ENCODE results near the gene MAPK11. TPM values are rescaled to one million over a fixed set of nuclear protein-coding genes. Genes with fewer than 3 reads are reported as not detected.

The MAPK11 gene
- total RNA-seq, 1 experiment from 2014 or later = 5.5 TPM

DNA sequence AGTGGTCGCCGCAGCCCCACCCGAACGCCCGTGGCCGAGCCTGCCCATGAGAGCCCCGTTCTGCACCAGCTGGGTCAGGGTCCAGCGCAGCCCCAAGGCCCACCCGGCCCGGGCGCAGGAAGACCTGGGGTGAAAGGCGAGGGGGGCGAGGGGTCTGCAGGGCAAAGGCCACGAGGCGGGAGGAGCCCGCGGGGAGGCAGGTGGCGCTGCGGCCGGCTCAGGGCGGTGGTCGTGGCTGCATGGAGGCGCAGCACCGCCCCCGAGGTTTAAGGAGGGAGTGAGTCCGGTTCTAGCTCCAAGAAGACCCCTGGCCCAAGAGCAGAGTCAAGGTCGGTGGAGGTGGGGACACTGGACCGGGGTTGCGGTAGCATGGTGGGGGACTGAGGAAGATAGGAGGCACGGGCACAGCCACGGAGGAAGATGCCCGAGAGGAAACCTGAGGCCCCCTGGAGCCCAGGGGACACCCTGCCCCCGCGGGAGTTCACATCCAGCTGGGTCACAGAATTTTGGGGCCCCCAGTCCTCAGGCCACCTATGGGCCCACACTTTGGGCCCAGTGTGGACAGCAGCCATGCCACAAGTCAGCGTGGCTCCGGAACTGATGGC lies 18.6 kb downstream of the MAPK11 start:
- Histone ChIP-seq H3K79me2 (ENCODE audit: low read depth) (peaks cover 30% of the 10 kb centered on the region), H3K9me3 (ENCODE audit: insufficient read depth, low read depth) (no peaks in the 10 kb centered on the region), H3K36me3 (ENCODE audit: low read depth) (0 out of 2 replicates have a peak, but pooled peaks cover 19% of the 10 kb centered on the region), H4K20me1 (ENCODE audit: insufficient read depth) (peaks cover 33% of the 10 kb centered on the region), H2AFZ (no peak overlapping the region), H3K9me2 (ENCODE audit: insufficient read depth) (no peaks in the 10 kb centered on the region), H3K4me3 (peak overlapping the region; percentile 84), H3K27me3 (ENCODE audit: insufficient read depth, low read depth) (no peaks in the 10 kb centered on the region), H3K27ac (no peak overlapping the region), H3F3A (ENCODE audit: insufficient read depth, low read depth) (peaks cover 56% of the 10 kb centered on the region), H3K4me1 (replicated peaks; ENCODE audit: insufficient read depth) (peaks cover 14% of the 10 kb centered on the region), H3K4me2 (peak overlapping the region; percentile 92)
- no peak for TF ChIP-seq EZH2 (IDR thresholded peaks at IDR 0.05; ENCODE audit: low read depth)
- TF ChIP-seq, protein P1, sequence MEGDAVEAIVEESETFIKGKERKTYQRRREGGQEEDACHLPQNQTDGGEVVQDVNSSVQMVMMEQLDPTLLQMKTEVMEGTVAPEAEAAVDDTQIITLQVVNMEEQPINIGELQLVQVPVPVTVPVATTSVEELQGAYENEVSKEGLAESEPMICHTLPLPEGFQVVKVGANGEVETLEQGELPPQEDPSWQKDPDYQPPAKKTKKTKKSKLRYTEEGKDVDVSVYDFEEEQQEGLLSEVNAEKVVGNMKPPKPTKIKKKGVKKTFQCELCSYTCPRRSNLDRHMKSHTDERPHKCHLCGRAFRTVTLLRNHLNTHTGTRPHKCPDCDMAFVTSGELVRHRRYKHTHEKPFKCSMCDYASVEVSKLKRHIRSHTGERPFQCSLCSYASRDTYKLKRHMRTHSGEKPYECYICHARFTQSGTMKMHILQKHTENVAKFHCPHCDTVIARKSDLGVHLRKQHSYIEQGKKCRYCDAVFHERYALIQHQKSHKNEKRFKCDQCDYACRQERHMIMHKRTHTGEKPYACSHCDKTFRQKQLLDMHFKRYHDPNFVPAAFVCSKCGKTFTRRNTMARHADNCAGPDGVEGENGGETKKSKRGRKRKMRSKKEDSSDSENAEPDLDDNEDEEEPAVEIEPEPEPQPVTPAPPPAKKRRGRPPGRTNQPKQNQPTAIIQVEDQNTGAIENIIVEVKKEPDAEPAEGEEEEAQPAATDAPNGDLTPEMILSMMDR (conservative IDR thresholded peaks at IDR 0.05) = no peak
- no TSS peak for BruUV-seq (replicated peaks)
- POLR2A ChIA-PET (ENCODE audit: unreplicated experiment) = interaction anchor here (0.5 to 0.7 kb wide), 2 partner anchors 288 to 292 kb away, joined by 4 read pairs; no protein-coding TSS in a partner anchor
- intact Hi-C loops (cut with micrococcal nuclease; ENCODE audit: unreplicated experiment) = loop anchor here (1.0 to 5.0 kb wide), 3 partner anchors 75 to 371 kb away; partner anchors contain the start of gene DENND6B
- CTCF ChIA-PET = no interaction called here
- DNase-seq = no peak

DNA sequence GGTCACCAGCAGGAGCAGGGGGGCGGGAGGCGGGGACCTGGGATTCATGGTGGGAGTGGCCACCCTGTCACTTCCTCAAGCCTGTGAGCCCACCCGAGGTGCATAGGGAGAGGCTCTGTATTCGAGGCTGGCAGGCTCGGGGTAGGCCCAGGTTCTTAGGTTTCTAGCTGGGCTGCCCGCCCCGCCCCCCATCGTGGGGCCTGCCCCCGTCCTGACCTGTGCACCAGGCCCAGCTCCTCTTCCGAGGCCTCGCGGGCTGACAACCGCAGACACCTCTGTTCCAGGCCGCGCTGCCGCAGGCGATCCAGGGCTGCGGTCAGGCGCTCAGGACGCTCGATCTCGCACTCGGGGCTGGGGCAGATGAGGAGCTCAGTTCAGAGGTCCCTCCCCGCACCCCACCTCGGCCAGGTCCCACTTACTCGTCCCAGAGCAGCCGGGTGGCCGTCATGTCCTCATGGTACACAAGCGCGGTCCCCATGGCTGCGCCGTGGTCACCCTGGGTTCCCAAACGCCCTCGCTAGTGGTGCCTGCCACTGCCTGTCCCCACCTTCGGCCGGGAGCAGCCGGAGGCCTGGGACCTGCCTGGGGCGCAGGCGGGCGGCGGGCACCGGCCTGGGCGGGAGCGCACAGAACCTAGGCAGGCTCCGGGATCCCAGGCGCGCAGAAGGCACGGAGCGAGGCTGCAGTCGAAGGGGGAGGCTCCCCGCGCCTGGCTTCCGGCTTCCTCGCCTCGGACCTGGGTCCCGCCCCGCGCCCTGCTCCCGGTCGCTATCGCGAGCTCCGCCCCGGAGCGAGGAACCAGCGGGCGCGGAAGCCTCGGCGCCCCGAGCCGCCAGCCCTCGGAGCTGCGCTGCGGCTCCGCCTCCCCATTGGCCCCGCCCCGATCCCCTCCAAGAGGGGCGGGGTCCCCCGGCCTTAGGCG lies 19.4 kb downstream of the MAPK11 start, which contains the start of gene HDAC10:
HDAC10 (minus strand) TSS at position 711 of the 922 bp plus-strand sequence; CDS start at position 478, 233 bp downstream.
- POLR2A ChIA-PET (ENCODE audit: unreplicated experiment) = interaction anchor here (0.5 to 0.7 kb wide), 3 partner anchors 53 to 291 kb away, joined by 3 to 4 read pairs (median 4); no protein-coding TSS in a partner anchor
- CTCF ChIA-PET = interaction anchor here (0.6 to 0.7 kb wide), 2 partner anchors 324 to 370 kb away, joined by 3 to 12 read pairs; no protein-coding TSS in a partner anchor
- H3K27ac ChIP-seq = peak within 1 kb of the TSS; percentile 37
- H2AFZ ChIP-seq = peak within 1 kb of the TSS; percentile 84
- H3K36me3 ChIP-seq (ENCODE audit: low read depth) = 0 out of 2 replicates have a peak, but pooled peaks cover 18% of the 10 kb centered on the region
- peaks cover 38% of the 10 kb centered on the region for H3K79me2 ChIP-seq (ENCODE audit: low read depth)
- no peaks in the 10 kb centered on the region for H3K9me2 ChIP-seq (ENCODE audit: insufficient read depth)
- intact Hi-C loops (cut with micrococcal nuclease; ENCODE audit: unreplicated experiment) = loop anchor here (5.0 kb wide), 1 partner anchor 371 kb away; no protein-coding TSS in a partner anchor
- no peak for TF ChIP-seq EZH2 (IDR thresholded peaks at IDR 0.05; ENCODE audit: low read depth)
- TF ChIP-seq, protein P1 (conservative IDR thresholded peaks at IDR 0.05) = 0 out of 2 replicates have a peak, but pooled peaks have one; percentile 19
- peak within 1 kb of the TSS; percentile 92 for H3K4me2 ChIP-seq
- BruUV-seq (replicated peaks) = TSS peak; percentile 21
- H3K4me3 ChIP-seq = peak within 1 kb of the TSS; percentile 84
- H4K20me1 ChIP-seq (ENCODE audit: insufficient read depth) = peaks cover 38% of the 10 kb centered on the region
- no peaks in the 10 kb centered on the region for H3K9me3 ChIP-seq (ENCODE audit: insufficient read depth, low read depth)
- peaks cover 63% of the 10 kb centered on the region for H3F3A ChIP-seq (ENCODE audit: insufficient read depth, low read depth)
- H3K27me3 ChIP-seq (ENCODE audit: insufficient read depth, low read depth) = no peaks in the 10 kb centered on the region
- peak; percentile 72 to 83 for DNase-seq
- peaks cover 22% of the 10 kb centered on the region for H3K4me1 ChIP-seq (replicated peaks; ENCODE audit: insufficient read depth)

DNA sequence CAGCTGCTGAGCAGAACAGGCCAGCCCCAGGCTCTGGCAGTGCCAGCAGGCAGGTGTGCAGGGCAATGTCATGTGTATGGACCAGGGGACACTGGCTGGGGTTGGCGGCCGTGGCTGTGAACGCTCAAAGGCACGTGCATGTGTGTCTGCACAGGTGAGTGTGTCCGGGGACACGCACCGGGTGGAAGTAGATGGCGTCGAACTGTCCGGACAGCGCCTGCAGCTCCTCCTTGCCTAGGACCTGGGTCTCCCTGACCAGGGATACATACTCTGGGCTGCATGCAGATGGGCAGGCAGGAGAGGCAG lies 20.0 kb downstream of the MAPK11 start:
- no peak for TF ChIP-seq EZH2 (IDR thresholded peaks at IDR 0.05; ENCODE audit: low read depth)
- TF ChIP-seq, protein P1 (conservative IDR thresholded peaks at IDR 0.05) = no peak
- Histone ChIP-seq H3F3A (ENCODE audit: insufficient read depth, low read depth) (peaks cover 69% of the 10 kb centered on the region), H3K4me2 (peak overlapping the region; percentile 92), H3K9me3 (ENCODE audit: insufficient read depth, low read depth) (no peaks in the 10 kb centered on the region), H3K9me2 (ENCODE audit: insufficient read depth) (no peaks in the 10 kb centered on the region), H3K4me1 (replicated peaks; ENCODE audit: insufficient read depth) (peaks cover 26% of the 10 kb centered on the region), H3K27me3 (ENCODE audit: insufficient read depth, low read depth) (no peaks in the 10 kb centered on the region), H3K36me3 (ENCODE audit: low read depth) (0 out of 2 replicates have a peak, but pooled peaks cover 18% of the 10 kb centered on the region), H3K4me3 (peak overlapping the region; percentile 84), H2AFZ (no peak overlapping the region; the same call in 1 of the 2 replicates), H4K20me1 (ENCODE audit: insufficient read depth) (peaks cover 42% of the 10 kb centered on the region), H3K27ac (no peak overlapping the region), H3K79me2 (ENCODE audit: low read depth) (peaks cover 41% of the 10 kb centered on the region)
- ChIA-PET POLR2A (ENCODE audit: unreplicated experiment) (no interaction called here), CTCF (interaction anchor here (0.6 to 0.7 kb wide), 2 partner anchors 323 to 371 kb away, joined by 3 to 12 read pairs; no protein-coding TSS in a partner anchor)
- BruUV-seq (replicated peaks) = no TSS peak
- intact Hi-C loops (cut with micrococcal nuclease; ENCODE audit: unreplicated experiment) = loop anchor here (5.0 kb wide), 1 partner anchor 372 kb away; no protein-coding TSS in a partner anchor
- no peak for DNase-seq

All from PC-9 (cell line).